Hepatocyte (in vitro differentiated cells): ENCODE measurements around the gene PICALM.

Experiments used
- CTCF ChIP-seq: fragments of 200-600 bp; sonication (generic); IDR thresholded peaks from 2 replicates; pipeline ENCODE4 v1.5.1; 2016; ENCODE audit warnings: antibody characterized with exemption, mild to moderate bottlenecking; ENCODE audit not compliant: poor library complexity
- EZH2 ChIP-seq: fragments of 200-600 bp; sonication (generic); IDR thresholded peaks from 2 replicates; pipeline ENCODE4 v1.6.1; 2016; ENCODE audit warnings: antibody characterized with exemption, mild to moderate bottlenecking, borderline replicate concordance
- EZH2phosphoT487 ChIP-seq: fragments of 200-600 bp; sonication (generic); IDR thresholded peaks from one replicate; pipeline ENCODE4 v1.6.1; 2018; ENCODE audit warnings: antibody characterized with exemption, mild to moderate bottlenecking, low read depth, moderate library complexity; ENCODE audit not compliant: unreplicated experiment, severe bottlenecking

GRCh38 chr11:86066657-86067008 is 2.3 kb downstream of the PICALM start:
- no peak for TF ChIP-seq CTCF
- TF ChIP-seq EZH2phosphoT487: no peak
- no peak for TF ChIP-seq EZH2
